Measurements from ENCODE around the gene TFRC.
"Not testable (repeated sequence)": the region's sequence is repeated elsewhere in the genome, so short reads cannot be mapped to it uniquely, and the experiment has no call there.

The TFRC gene

GRCh38 chr3:196002721-196003120 lies 79.2 kb downstream of the TFRC start:
- not testable (repeated sequence) for DNase-seq

- not testable (repeated sequence) for DNase-seq
Observed at GRCh38 chr3:196001240-196001639, 80.7 kb downstream of the TFRC start.

GRCh38 chr3:196000360-196000950 lies 81.4 kb downstream of the TFRC start:
- DNase-seq, result not testable (repeated sequence)

- no peak for DNase-seq
Observed at GRCh38 chr3:195999896-196000295, 82.0 kb downstream of the TFRC start.

Measured in DMS53 (cell line).